G401.6 (cell line): ENCODE measurements around the gene DCUN1D3.
"Not testable (repeated sequence)": the region's sequence is repeated elsewhere in the genome, so short reads cannot be mapped to it uniquely, and the experiment has no call there.

Source experiments
- FAIRE-seq: peaks from 2 replicates; lab custom pipeline; 2012; peaks lifted over from hg19 to GRCh38; lab: Jason Lieb, UNC

DCUN1D3 gene

GRCh38 chr16:20900299-20901067 is at the start of gene DCUN1D3, which contains the start of gene LYRM1:
TSS of gene DCUN1D3 (minus strand) at chr16:20900358. CDS start at chr16:20862538, 37,820 bp downstream.
TSS of gene LYRM1 (plus strand) at chr16:20900771. CDS start at chr16:20915556, 14,785 bp downstream.
- peak; percentile 96 for FAIRE-seq

GRCh38 chr16:20949660-20950059 is 49.5 kb upstream of the DCUN1D3 start:
- no peak for FAIRE-seq

GRCh38 chr16:20948444-20948843 is 48.3 kb upstream of the DCUN1D3 start:
- no peak for FAIRE-seq

- FAIRE-seq, result no peak
These were observed 46.0 kb upstream of the DCUN1D3 start for GRCh38 chr16:20946015-20946629.

- not testable (repeated sequence) for FAIRE-seq
These were observed 45.4 kb upstream of the DCUN1D3 start for GRCh38 chr16:20945575-20945875.

- FAIRE-seq, result no peak
These were observed 44.9 kb upstream of the DCUN1D3 start for GRCh38 chr16:20944861-20945574.

GRCh38 chr16:20942256-20942655 is 42.1 kb upstream of the DCUN1D3 start:
- FAIRE-seq, result no peak

GRCh38 chr16:20941636-20941926 is 41.4 kb upstream of the DCUN1D3 start:
- FAIRE-seq, result no peak

GRCh38 chr16:20940871-20941635 is 40.9 kb upstream of the DCUN1D3 start:
- FAIRE-seq, result no peak

GRCh38 chr16:20939611-20940010 is 39.5 kb upstream of the DCUN1D3 start:
- FAIRE-seq, result no peak

GRCh38 chr16:20938426-20938825 is 38.3 kb upstream of the DCUN1D3 start:
- no peak for FAIRE-seq

- FAIRE-seq, result no peak
These were observed 37.6 kb upstream of the DCUN1D3 start for GRCh38 chr16:20937736-20938135.

GRCh38 chr16:20933589-20933988 is 33.4 kb upstream of the DCUN1D3 start:
- FAIRE-seq, result no peak

GRCh38 chr16:20931066-20931600 is 31.0 kb upstream of the DCUN1D3 start:
- FAIRE-seq, result no peak

GRCh38 chr16:20930365-20930690 is 30.2 kb upstream of the DCUN1D3 start:
- no peak for FAIRE-seq

GRCh38 chr16:20929676-20930364 is 29.7 kb upstream of the DCUN1D3 start:
- not testable (repeated sequence) for FAIRE-seq

- no peak for FAIRE-seq
These were observed 28.7 kb upstream of the DCUN1D3 start for GRCh38 chr16:20928774-20929411.

- FAIRE-seq, result no peak
These were observed 25.6 kb upstream of the DCUN1D3 start for GRCh38 chr16:20925751-20926150.

GRCh38 chr16:20923876-20924275 is 23.7 kb upstream of the DCUN1D3 start:
- no peak for FAIRE-seq

- FAIRE-seq, result peak; percentile 69
These were observed 20.6 kb upstream of the DCUN1D3 start for GRCh38 chr16:20920799-20921198.

- no peak for FAIRE-seq
These were observed 19.9 kb upstream of the DCUN1D3 start for GRCh38 chr16:20920091-20920490.
